Stimulated activated CD8-positive, alpha-beta memory T cell treated with anti-CD3 and anti-CD28 coated beads, Interleukin-15, amount 100 ng/mL, for 24 hours (primary cell): ENCODE measurements around the gene DNAH6.
"Not testable (repeated sequence)": the region's sequence is repeated elsewhere in the genome, so short reads cannot be mapped to it uniquely, and the experiment has no call there.

Source experiments
- DNase-seq: peaks from one replicate; pipeline ENCODE4 v3.0.0-alpha.2; 2020; ENCODE audit warnings: low read depth

DNAH6 gene

GRCh38 chr2:84844141-84844540 lies 327.8 kb downstream of the DNAH6 start:
- DNase-seq = no peak

DNA sequence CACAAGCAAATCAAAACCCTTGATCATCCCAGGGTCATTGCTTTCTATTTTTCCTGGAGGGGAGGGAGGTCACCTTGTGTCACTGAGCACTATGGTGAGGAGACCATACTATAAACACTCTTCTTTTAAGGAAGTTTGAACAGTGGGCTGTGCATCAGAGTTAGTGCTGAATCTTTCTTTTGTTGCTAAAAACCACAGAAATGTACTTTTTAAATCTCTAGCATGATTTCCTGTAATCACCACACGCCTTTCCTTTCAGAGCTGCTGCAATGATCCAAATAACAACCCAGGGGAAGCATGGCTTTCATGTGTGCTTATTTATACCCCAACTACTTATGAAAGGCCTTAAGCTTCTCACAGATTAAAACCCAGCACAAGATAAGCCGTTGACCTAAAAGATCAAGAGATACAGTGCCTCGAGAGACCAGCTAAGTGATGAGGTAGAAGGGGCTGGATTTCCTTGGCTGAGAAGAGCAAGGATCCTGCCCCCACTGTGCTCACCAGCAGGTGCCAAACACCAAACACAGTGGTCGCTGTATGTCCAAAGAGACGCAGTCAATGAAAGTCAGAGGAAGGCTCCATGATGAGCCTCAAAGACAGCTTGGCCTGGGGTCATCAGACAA lies 329.9 kb downstream of the DNAH6 start:
- no peak for DNase-seq

DNA sequence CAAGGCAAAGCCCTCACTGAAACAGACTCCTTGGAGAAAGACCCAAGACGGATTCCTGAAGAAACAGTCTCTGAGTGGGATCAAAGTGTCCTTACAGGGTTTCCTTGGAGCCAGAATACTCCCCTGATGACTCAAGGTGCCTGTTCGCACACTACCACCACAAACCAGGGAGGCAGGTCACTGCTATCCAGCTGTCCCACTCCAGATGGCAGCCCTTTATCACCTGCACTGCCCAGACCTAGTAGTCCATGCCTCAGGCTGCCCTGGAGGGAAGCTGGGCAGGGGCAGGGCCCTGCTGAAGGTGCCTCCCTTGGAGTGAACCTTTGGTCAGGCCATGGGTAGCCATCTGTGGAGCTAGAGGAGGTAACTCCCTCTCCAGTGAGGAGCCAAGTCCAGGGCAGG lies 330.4 kb downstream of the DNAH6 start:
- DNase-seq = no peak

DNA sequence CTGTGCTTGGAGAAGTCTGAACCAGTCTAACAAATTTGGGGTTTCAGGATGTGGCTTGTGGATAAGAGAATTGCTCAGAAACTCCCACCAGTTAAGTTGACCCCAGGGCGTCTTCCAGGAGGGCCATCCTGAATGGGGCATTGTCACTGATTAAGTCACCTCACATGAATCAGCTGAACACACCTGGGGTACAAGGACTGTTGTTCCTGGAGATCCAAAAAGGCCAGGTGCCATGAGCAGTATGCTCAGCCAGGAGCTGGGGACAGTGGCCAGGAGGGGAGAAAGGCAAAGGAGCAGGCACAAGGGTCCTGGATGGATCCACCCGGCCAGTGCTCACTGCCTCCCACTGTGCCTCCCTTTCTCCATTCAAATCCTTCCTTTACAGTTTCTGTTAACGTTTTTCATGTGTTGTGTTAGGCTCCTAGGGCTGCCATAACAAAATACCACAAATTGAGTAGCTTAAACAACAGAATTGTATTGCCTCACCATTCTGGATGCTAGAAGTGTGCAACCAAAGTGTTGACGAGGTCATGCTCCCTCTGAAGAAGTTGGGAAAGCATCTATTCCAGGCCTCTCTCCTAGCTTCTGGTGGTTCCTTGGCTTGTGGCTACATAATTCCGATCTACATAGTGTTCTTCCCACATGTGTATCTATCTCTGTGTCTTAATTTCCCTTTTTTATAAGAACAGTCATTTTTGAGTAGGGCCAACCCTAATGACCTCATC lies 331.2 kb downstream of the DNAH6 start:
- no peak for DNase-seq

DNA sequence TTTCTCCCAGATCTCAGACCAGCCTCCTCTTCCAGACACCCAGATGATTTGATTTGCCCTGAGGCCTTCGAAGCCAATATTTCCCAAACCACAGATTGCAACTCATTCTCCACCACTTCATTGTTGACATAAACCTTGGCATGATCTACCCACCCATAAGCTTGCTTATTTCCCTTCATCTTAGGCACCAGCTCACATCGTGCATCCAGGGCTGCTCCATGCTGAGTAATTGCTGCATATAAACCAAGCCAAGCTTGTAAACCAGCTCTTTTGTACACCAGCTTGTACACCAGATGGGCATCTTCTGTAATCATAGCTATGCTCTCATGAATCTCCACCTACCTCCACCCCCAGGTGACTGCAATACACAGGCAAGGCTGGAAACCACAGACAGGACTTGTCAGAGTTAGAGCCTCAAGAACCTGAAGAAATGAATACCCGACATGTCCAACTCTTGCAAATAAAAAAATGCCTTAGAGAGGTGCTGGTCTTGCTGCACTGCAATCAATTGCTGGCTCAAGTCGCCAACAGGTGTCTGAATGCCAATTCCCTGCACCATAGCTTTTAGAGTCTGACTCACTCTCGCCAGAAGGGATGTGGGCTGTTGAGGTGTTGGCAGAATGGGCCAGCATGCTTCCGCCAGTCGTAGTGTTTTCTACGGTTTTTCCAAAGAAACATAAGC lies 333.1 kb downstream of the DNAH6 start:
- no peak for DNase-seq

- DNase-seq = no peak
These were observed 334.2 kb downstream of the DNAH6 start for GRCh38 chr2:84850471-84850870.

GRCh38 chr2:84851876-84852275 lies 335.6 kb downstream of the DNAH6 start:
- DNase-seq = no peak

DNA sequence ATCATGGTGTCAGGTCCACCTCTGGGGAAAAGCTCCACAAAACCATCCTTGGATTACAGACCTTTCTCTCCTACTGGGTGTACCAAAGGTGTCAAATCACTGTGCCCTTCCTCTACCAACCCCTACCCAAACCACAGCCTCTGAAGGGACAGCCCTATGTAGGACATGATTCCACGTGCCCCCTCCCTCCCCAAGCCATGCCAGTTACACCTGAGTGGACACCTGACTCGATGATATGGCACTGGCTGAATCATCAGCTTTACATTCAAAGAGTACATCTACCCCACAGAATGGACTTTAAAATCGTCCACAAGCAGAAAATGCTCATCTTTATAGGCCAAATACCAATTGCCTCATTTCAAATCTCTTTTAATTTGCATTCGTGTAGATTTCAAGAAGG lies 338.6 kb downstream of the DNAH6 start:
- no peak for DNase-seq

DNA sequence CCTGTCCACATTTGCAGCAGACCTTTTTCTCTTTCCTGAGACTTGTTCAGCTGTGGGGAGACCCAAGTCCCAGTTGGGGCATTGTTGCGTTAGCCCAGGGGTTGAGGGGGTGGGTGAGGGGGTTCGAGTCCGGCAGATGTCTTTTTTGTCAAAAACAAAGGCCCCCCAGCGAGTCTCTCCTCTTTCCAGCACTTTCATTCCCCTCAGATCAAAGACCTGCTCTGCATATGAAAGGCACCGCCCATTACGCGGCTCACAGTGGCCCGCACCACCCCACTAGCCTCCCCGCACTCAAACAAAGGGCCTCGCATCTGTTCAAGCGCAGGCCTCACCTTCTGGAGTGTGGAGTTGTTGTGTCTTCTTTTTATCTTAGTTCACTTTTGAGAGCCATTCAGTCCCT lies 339.4 kb downstream of the DNAH6 start:
- DNase-seq = no peak

DNA sequence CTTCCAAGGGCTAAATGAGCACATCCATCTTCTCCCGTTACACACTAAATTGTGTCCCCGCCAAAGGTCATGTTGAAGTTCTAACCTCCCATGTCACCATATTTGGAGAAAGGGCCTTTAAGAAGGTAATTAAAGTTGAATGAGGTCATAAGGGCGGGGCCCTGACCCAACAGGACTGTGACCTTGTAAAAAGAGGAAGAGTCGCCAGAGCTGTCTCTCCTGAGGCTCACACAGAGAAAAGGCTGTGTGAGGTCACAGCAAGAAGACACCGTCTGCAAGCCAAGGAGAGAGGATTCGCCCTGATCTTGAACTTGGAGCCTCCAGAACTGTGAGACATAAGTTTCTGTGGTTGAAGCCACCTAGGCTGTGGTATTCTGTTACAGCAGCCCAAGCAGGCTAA lies 340.5 kb downstream of the DNAH6 start:
- no peak for DNase-seq

- no peak for DNase-seq
These were observed 341.3 kb downstream of the DNAH6 start for GRCh38 chr2:84857566-84857965.

DNA sequence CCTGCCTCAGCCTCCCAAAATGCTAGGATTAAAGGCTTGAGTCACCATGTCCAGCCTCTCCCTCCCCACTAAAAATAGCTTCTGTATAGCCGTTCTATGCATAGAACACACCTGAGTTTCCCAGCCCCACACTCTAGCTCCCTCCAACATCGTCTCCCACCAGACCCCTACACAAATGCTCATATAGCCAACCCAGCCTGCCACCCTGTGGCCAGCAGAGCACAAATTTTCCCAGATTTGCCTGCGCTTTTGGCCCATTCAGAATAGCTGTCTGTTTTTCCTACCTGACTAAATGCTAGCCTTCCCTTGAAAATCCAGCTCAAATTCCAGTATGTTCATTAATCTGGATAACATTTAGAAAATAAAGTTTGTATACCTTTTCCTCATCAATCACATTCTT lies 341.8 kb downstream of the DNAH6 start:
- no peak for DNase-seq

DNA sequence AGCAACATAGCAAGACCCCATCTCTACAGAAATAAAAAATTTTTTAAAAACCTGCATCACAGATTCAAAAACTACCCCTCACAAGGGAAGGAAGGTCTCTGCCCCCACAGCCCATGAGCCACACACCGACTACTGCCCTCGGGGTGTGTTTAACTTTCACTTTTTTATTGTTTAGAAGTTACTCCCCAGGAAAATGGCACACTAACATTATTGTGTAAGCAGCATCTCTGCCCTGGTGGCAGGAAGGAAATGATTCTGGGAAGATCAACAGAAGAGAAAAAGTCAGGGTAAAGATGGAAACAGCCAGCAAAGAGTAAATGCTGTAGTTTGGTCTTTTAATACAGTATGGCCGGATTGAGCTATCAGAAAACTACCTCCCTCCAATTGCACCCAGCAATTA lies 342.6 kb downstream of the DNAH6 start:
- DNase-seq = no peak

GRCh38 chr2:84861539-84861938 lies 345.2 kb downstream of the DNAH6 start:
- DNase-seq = no peak

DNA sequence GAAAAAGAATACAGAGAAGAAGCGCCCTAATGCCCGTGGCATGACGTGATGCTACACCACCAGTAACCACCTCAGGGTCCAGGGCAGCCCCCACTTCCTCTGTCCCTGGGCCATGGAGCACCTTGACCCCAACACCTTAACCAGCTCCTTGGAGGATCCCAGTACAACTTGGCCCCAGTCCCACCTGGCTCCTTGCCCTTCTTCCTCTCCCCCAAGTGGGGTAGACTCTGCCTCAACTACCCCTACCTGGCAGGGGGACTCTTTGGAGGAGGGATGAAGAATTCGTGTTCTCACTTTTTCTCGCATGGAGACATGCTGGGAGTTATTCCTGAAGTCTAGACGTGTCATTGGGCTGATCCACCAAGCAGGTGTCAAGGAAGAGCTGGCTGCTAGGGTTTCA lies 345.7 kb downstream of the DNAH6 start:
- no peak for DNase-seq

DNA sequence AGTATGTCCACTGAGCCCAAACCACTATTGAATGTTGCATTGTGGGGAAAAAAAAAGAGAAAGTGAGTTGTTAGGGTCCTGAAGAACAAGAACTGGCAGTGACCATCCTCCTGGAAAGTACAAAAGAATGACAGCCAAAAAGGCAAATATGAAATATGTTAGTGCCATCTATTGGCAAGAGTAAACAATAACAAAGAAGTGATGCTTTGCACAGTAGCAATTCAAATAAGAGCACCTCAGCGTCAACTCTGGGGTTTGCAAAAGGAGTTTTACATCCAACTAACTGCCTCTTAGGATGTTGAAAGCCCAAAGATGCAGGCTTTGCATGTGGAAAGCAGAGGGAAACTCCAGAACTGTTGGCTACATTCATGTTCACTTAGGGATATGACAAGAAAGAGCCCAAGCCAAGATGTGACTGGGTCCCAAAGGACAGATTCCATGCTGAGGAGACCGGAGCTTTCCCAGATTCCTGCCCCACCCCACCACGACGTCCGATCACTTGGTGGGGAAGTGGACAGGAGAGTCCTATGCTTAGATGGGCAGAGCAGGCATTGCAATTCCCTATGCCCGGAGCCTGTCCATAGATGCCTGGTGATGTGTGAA lies 349.0 kb downstream of the DNAH6 start:
- no peak for DNase-seq

GRCh38 chr2:84866122-84866521 lies 349.8 kb downstream of the DNAH6 start:
- no peak for DNase-seq

DNA sequence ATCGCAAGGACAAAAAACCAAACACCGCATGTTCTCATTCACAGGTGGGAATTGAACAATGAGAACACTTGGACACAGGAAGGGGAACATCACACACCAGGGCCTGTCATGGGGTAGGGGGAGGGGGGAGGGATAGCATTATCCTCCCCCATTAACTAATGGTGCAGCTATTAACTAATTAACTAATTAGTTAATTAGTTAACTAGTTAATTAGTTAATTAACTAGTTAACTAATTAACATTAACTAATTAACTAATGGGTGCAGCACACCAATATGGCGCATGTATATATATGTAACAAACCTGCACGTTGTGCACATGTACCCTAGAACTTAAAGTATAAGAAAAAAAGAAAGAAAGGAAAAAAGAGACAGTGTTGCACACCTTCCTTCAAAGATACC lies 352.0 kb downstream of the DNAH6 start:
- not testable (repeated sequence) for DNase-seq
